Activated CD4-positive, alpha-beta T cell treated with anti-CD3 and anti-CD28 coated beads, Interleukin-2, amount 50 U/mL, for 48 hours (primary cell): ENCODE data around the gene RACGAP1.
A peak's percentile ranks its signal among the peaks of the same experiment; 100 is the strongest.

Experiments used
- DNase-seq, 2 experiments: peaks; one replicate each; pipeline ENCODE4 v3.0.0-alpha.2; 2020

RACGAP1 gene

DNA sequence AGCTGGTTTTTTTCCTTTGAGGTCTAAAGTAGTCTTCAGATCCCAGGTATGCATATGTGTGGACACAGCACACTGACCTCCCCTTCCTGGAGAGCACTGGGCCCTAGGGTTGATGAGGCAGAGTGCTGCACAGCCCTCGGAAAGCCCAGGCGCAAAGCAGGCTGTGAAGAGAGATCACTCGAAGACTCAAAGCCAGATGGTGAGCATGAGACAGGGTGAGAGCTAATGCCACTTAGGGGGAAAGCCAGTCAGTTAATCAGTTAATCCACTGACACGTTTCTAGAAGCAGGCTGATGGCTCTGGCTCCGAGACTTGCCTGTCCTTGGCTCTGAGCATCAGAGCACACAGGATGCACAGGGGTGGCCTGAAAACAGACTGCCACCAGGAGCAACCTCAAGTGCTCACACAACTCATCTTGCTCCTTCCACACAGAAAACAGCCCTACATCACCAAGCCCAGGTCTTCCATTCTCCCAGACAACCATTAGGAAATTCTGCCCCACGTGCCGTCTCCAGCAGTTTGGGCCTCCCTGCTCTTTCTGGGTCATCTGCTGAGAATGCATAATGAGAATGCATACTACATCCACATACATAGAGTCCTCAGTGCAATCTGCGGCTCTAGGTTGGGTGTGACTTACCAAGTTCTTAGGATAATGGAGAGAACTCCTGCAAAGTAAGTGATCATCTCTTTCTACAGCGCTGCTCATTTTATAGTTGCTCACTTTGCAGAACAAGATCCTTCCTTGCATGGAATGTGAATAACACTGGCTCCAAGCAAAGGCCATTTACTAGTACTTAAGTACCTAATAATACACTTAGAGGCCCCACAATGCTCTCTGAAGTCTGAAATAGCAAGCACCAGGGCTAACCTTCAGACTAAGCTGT is 40.6 kb downstream of the RACGAP1 start:
- no peak for DNase-seq

DNA sequence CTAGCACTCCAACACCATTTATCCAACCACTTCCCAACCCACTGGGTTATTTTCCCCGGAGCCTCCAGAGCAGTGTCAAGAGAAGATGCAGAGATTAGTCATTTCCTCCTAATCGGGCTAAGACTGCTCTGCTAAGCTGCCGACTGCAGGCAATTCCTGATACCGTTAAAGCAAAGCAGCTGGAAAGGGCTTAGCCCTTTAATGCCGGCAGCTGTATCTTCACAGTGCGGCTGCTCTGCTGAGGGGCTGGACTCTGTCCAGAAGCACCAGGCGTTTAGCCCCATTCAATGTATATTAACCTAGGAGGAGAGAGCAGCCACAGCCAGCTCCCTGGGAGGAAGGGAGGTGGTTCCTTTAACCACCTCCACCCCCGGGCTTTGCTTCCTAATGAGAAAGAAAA is 41.4 kb downstream of the RACGAP1 start:
- no peak for DNase-seq

DNA sequence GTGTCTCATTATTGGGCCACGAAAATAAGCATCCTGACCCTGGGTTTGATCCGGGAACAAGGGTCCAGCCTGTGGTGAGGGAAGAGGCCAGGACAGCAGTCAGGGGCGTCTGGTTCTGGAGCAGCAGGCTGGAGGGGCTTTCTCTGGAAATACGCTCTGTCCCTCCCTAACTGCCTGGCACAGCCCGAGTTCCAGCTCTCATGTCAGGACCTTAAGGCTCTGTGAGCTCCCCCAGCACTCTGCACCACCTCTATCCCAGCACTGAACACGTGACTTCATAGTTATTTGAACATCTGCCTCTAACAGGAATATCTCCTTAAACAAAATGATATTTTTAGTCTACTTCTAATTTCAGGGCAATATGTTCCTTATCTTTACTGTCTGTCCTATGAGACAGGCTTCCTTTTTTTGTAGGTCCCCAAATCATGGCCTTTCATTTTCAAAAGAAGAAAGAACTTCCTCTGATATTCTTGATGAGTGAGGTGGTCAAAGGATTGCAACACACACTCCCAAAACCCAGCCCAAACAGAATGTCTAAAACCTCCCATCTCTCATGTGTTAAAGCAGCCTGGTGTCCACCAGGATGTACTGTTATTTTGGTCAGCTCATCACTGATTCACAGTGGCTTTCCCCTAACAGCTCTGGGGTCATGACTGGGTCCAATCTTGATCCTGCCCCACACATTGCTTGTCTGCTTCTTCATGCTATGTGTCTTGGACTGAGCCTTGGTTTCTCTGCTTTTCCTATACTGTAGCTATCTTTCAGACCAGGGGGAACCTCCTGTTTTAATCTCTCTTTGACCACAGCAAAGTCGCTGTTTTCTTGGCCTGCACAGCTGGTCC is 42.8 kb downstream of the RACGAP1 start:
- no peak for DNase-seq

DNA sequence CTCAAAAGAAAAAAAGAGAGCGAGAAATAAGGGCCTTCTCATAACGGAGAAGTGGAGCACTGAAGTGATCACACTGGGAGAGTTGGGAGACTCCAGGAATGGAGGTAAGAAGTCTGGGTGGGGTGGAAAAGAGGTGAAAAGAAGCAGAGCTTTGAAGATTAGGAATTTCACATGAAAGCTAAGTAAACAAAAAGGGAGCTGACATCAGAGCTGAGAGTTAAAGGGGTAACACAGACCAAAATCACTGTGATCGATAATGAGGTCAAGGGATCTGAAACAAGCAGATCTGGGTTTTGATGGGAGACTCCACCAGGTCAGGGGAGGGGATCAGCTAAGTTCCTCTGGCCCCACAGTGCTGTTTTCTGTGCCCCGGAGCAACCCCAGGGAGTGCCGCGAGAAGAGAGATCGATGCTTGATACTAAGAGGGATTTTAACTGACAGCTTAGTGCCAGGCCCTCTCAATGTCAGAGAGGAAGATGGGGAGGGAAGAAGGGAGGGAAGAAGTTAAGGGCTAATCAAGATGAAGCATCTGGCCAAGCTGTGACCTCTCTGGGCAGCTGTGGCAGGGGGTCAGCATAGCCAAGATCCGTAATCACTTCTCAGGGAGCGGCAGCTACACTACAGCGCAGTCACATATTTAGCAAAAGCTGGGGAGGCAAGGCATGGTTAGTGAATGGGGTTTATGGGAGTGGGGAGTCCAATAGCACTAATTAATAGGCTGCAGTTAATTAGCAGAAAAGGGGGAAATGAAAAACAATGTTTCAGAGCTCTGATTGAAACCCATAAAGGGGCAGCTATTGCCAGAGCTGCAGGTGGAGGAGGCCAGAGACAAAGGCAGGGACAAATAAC is 44.6 kb downstream of the RACGAP1 start:
- no peak for DNase-seq

DNA sequence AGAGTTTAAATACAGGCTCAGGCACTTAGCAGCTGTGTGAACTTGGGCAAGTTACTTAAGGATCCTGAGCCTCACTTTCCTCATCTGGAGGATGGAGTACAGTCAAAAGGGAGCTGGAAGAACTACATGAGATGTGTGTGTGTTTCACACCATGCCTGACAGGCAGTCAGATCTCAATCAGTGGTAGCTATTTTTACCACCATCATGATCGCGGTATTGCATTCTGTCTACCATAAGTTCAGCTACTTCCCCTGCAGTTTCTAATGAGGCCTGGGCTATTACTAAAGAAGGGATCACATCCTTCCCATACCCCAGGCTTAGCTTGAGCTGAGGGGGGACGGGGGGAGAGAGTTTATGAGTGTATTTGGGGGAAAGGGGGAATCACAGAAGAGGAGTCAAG is 45.5 kb downstream of the RACGAP1 start:
- no peak for DNase-seq

DNA sequence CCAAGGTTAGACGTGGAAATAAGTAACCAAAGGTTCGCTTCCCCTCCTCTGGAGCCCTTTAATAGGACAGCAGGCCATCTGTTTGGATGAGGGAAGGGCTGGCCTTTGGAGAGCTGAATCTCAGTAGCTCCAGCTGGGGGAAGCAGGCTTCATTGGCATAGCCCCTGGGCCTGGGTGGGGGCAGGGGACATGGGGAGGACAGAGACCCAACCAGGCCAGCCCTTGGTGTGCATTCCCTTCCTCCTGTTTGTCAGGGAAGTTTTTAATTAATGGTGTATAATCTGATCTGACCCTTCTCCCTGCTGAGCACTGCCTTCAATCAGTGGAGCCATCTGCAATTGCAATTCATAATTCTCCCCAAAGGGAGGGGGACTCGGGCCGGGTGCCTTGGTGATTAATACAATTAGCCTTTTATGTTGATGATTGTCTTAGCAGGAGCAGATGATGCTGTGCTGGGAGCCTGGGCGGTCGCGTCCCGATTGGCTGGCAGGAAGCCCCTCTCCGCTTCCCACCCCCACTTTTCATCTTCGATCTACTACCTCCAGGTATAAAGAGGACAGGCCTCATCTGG is 46.2 kb downstream of the RACGAP1 start:
- DNase-seq, result no peak

DNA sequence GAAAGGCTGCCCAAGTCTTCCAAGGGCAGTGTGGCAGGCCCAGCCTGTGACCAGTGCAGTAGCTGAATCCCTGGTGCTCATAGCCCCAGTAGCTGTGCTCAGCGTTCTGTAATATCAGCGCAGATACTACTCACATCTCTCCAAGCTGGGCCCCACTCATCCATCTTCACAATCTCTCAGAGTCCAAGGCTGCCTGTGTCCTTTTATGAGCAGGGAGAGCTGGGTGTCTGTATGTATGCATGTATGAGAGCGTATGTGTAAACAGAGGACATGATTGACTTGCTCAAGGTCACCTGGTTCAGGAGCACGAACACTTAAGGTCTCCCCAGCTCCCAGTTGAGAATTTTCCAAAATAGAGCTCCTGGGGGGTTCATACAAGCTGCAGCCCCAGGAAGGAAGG is 47.2 kb downstream of the RACGAP1 start:
- DNase-seq, result no peak

DNA sequence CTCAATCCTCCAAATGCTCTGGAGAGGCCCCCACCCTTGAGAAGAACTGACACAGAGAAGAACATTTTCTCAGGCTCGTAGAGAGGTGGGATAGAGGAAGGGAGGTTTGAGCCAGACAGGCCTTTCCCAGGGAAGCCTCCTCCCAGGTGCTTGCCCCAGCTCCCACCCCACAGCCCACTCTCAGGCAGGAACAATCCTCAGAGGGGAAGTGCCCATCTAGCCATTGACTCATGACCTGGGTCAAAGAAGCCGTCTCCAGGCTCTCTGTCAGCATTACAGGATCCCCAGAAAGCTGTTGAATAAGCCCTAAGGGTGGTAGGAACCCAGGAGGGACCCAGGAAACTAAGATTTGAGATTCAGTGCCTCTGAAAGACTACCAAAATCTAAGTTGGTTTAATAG is 48.7 kb downstream of the RACGAP1 start:
- no peak for DNase-seq

DNA sequence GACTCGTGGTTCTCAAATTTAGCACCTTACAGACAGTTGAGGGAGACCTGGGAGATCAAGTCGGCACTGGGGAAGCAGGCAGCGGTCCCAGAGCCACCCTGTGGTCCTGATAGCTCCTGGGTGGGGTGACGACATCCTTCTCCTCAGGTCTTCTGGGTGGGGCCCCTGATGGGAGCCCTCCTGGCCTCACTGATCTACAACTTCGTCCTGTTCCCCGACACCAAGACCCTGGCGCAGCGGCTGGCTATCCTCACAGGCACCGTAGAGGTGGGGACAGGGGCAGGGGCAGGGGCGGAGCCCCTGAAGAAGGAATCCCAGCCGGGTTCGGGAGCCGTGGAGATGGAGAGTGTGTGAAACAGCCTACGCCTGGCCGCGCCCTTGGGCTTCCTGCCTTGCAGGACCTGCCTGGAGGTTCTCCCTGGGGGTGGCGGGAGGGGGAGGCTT is 50.0 kb downstream of the RACGAP1 start:
- DNase-seq, result no peak

DNA sequence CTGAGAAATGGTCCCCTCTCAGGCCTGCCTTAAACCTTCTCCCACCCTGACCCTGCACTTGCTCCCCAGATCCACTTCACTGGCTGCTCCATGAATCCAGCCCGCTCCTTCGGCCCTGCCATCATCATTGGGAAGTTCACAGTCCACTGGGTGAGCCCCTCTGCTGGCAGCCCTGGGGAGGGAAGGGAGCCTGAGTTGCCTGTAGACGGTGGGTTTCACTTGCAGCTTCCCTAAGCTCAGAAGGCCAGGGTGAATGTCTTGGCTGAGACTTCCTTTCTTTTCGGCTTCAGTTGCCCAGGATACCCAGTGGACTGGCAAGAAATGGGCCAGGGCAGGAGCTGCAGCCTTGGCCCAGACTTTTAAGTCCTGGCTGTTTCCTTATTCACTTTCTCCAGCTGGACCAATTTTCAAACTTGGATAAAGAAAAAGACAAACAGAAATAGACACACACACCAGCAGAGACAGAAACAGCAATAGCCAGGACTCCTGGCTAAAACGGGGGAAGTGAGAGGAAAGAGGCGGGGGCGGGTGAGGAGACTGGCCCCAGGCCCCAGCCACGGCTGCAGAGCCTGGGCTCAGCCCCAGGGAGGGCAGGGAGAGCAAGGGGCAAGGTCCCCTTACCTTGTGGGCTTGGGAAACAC is 50.5 kb downstream of the RACGAP1 start:
- DNase-seq, result no peak

DNA sequence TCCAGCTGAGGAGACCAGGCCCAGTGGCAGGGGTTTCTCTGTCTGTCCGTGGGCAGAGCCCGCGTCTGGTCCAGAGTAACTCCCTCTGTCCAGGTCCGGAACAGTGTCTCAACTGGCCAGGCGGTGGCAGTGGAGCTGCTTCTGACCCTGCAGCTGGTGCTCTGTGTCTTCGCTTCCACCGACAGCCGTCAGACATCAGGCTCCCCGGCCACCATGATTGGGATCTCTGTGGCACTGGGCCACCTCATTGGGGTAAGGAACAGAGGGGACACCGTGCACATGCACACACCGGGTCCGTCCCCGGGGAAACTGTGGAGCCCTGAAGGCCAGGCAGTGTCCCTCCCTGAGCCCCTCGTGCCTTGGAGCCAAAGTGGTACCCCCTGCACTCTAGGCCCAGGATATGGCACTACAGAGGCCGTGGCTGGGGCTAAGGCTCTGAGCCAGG is 51.0 kb downstream of the RACGAP1 start:
- no peak for DNase-seq

DNA sequence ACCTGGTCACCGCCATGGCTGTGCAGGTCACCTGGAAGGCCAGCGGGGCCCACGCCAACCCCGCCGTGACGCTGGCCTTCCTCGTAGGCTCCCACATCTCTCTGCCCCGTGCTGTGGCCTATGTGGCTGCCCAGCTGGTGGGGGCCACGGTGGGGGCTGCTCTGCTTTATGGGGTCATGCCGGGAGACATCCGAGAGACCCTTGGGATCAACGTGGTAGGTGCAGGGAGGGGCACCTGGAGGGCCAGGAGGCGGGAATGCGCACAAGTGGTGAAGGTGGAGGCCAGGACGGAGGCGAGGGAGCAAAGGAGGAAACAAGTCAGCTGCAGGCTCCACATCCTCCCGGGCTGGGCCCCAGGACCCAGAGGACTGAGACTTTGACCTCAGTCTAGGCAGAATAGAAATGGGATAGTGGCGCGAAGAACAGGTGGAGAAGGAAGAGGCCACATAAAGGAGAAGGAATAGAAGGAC is 51.9 kb downstream of the RACGAP1 start:
- no peak for DNase-seq

DNA sequence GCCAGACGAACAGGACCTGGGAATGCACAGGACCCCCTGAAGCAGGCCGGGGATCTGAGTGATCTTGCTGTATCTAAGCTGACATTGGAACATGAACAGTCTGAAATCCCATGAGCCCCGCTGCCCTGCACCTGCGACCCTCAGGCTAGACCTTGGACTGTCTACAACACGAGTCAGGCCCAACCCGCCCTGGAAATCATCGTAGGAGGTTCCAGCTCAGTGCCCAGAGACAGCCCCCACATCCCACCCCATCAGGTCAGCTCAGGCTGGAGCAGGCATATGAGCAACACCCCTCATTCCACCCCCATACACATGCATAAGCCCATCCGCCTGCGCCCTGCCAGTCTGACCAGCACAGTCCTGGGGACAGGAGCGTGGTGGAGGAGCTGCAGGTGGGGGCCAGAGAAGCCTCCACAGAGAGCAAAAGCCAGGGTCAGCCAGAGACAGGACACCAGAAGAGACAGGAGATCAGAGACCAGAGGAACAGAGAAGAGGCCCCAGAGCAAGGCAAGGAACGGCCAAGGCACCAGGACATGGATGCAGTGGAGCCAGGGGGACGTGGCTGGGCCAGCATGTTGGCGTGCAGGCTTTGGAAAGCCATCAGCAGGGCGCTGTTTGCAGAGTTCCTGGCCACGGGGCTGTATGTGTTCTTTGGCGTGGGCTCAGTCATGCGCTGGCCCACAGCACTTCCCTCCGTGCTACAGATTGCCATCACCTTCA is 52.5 kb downstream of the RACGAP1 start, which contains the start of gene AQP6:
Gene AQP6 (plus strand): TSS at position 307 of the 720 bp plus-strand sequence. CDS start 227 bp downstream, at position 534.
- no peak for DNase-seq

DNA sequence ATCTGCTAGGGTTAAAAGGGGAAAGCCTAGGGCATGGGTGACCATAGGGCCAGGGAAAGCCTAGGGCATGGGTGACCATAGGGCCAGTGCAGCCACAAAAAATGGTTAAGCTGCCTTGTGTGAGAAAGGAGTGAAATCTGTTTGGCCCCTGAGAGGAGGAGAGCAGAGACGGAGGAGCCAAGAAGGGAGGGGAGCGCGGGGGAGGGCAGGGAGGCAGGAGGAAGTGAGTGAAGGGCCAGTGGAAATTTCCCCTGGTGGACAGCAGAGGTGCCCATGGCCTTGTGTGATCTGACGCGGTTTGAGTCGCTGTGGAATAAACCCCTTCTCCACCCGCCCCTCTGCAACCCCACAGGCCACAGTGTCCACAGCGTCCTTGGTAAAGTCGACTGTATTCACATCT is 53.2 kb downstream of the RACGAP1 start:
- no peak for DNase-seq

DNA sequence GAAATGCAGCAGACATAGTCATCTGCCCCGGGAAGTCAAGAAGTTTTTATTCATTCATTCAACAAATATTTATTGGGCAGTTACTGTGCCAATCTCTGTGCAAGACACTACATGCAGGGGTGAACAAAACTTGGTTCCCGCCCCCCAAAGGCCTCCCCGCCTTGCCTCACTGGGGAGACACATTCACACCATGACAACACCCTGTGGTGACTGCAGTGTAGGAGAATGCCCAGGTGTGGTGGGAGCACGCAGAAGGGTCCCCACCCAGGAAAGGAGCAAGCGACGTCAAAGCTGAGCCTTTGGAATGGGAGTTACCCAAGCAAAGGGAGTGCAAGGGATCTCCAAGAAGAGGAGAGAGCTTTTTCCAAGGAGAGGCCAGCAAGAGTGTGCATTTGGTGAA is 54.2 kb downstream of the RACGAP1 start:
- no peak for DNase-seq

DNA sequence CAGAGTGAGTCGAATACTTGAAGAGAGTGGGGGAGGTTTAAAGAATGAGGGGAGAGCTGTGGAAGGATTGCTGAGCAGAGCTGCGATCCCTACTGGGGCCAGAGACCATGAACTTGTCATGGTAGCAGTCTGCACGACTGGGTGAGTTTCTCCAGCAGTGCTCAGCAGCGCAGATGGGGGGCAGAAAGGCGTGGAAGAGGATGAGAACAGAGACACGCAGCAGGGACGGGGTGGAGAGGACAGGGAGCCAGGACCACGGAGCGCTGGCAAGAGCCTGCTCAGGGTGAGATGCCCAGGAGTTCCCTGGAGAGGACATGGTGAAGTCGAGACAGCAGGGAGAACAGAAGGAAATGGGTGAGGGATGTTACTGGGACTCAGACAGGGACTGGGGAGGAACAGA is 54.6 kb downstream of the RACGAP1 start:
- DNase-seq, result no peak

DNA sequence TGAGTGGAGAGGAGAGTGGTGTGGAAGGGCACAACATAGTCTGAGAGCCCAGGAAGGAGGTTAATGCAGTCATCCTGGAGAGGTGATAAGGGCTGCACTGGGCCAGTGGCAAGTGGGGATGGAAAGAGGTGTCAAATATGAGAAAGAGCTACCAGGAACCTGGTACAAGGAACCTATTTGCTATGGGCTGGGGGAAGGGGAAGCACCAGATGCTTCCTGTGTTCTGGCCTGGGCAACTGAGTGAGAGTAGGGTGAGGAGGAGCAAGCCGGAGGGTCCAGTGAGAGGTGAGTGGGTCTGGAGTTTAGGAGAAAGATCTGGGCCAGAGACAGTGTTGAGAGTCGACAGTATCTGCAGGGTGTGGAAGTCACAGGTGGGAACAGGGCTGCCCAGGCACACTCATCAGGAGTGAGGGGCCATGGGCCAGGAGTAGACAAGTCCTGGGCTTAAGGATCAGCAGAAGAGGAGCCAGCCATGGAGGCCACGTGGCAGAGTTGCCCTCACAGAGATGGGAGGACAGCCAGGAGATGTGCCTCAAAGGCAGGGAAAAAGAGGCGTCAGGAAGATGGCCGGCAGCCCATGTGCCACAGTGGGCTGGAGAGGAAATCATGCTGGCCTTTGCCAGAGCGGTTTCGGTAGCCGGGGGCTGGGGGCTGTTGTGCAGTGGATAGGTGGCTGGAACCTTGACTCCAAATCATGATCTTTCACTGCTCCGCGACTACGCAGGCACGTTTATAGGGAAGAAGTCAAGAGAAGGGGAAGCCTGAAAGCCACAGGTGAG is 55.5 kb downstream of the RACGAP1 start:
- DNase-seq, result no peak

DNA sequence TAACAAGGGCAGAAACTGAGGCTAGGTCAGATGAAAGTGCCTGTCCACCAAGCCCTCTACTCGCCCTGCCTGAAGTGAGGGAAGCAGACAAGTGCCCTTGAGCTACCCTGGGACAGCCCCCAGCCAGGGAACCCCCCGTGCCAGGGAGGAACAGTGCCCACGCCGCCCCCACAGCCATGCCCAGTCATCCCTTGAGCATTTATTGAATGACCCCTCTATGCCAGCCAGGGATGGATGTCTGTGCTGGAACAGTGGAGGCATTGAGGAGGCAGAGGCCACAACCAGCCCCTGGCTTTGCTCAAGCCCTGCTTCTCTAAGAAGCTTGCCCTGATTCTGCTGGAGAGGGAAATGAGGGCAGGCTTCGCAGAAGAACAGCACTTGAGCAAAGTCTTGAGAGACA is 56.3 kb downstream of the RACGAP1 start:
- no peak for DNase-seq

DNA sequence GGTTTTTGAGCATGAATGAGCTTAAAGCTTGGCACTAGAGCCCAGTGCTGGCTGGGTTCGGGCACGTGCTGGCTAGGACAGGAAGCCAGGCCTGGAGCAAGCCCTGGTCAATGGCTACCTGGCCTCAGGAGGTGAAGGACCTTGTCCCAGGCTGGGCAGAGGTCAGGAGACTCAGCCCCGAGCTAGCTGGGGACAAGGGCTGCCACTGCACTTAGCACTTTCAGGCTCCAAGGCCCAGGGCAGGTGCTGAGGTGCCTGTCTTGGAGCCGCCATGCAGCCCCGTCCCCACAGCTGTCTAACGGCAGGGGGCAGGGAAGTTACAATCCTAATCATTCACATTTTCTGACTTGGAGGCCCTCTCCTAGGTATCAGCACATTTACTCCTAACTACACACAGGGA is 56.8 kb downstream of the RACGAP1 start:
- DNase-seq, result no peak

DNA sequence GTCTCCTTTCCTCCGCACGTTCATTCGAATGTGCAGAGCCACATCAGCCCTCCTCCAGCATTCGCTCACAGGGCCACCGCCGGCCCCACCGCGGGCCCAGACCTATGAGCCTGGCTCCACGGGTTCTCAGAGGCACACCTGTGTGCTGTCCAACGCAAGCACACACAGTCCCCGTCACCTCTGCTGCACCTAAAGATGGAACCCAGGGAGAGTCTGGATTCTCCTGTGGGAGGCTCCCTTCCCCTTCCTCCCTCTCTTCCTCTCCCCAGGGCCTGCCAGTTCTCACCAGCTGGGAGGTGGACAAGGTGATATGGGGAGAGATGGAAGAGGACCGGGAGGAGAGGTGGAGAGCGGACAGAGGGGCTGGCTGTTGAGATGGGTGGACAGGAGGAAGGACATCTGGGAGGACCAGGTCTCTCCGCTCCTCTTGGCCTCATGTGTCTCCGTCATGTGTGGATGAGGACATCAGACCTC is 57.5 kb downstream of the RACGAP1 start:
- peak in 1 of 2 experiments; percentile 14 for DNase-seq
